Measurements from ENCODE around the gene KRT73. TPM values are rescaled to one million over a fixed set of nuclear protein-coding genes. Genes with fewer than 3 reads are reported as not detected.
A peak's percentile ranks its signal among the peaks of the same experiment; 100 is the strongest.

The KRT73 gene
- total RNA-seq, 6 donors from 2014 or later = 0.15 to 0.55 TPM; not detected in 4

GRCh38 chr12:52584156-52584682 lies 34.1 kb downstream of the KRT73 start:
- H3K36me3 ChIP-seq = no peaks in the 10 kb centered on the region
- no peaks in the 10 kb centered on the region for H3K9me3 ChIP-seq
- no peak overlapping the region for H3K4me3 ChIP-seq
- no peaks in the 10 kb centered on the region for H3K27me3 ChIP-seq
- H3K27ac ChIP-seq = no peak overlapping the region
- TF ChIP-seq CTCF (IDR thresholded peaks at IDR 0.05) (no peak), POLR2AphosphoS5 (IDR thresholded peaks at IDR 0.05) (no peak), EP300 (IDR thresholded peaks at IDR 0.05) (no peak), POLR2A (IDR thresholded peaks at IDR 0.05) (no peak)
- no peaks in the 10 kb centered on the region for H3K4me1 ChIP-seq
- WGBS, 2 donors = 83 to 87% methylated on average over 9 of the region's 9 CpGs
- DNase-seq (no peak), ATAC-seq (ENCODE audit: low FRiP score in 2 of 2) (no peak)

GRCh38 chr12:52582971-52583456 lies 35.3 kb downstream of the KRT73 start:
- 13 to 16% methylated on average over 6 to 7 of the region's 7 CpGs for WGBS, 2 donors
- Histone ChIP-seq H3K9me3 (no peaks in the 10 kb centered on the region), H3K4me1 (no peaks in the 10 kb centered on the region), H3K27ac (no peak overlapping the region), H3K27me3 (no peaks in the 10 kb centered on the region), H3K4me3 (no peak overlapping the region), H3K36me3 (no peaks in the 10 kb centered on the region)
- TF ChIP-seq POLR2A (IDR thresholded peaks at IDR 0.05) (no peak), CTCF (IDR thresholded peaks at IDR 0.05) (peak; percentile 41 to 82 (median 64)), POLR2AphosphoS5 (IDR thresholded peaks at IDR 0.05) (no peak), EP300 (IDR thresholded peaks at IDR 0.05) (no peak)
- ATAC-seq (ENCODE audit: low FRiP score in 2 of 2) = peak; percentile 74 to 77
- DNase-seq = peak; percentile 49 to 51

- 78 to 90% methylated on average over 2 of the region's 2 CpGs for WGBS, 2 donors
- ATAC-seq (ENCODE audit: low FRiP score in 2 of 2) = no peak
- TF ChIP-seq EP300 (IDR thresholded peaks at IDR 0.05) (no peak), POLR2A (IDR thresholded peaks at IDR 0.05) (no peak), CTCF (IDR thresholded peaks at IDR 0.05) (no peak), POLR2AphosphoS5 (IDR thresholded peaks at IDR 0.05) (no peak)
- no peaks in the 10 kb centered on the region for H3K4me1 ChIP-seq
- H3K27ac ChIP-seq = no peak overlapping the region
- no peak overlapping the region for H3K4me3 ChIP-seq
- no peak for DNase-seq
- no peaks in the 10 kb centered on the region for H3K27me3 ChIP-seq
- H3K36me3 ChIP-seq = no peaks in the 10 kb centered on the region
- H3K9me3 ChIP-seq = no peaks in the 10 kb centered on the region
Observed at GRCh38 chr12:52582486-52582885, 35.9 kb downstream of the KRT73 start.

- no peaks in the 10 kb centered on the region for H3K4me1 ChIP-seq
- H3K36me3 ChIP-seq = no peaks in the 10 kb centered on the region
- ATAC-seq (ENCODE audit: low FRiP score in 2 of 2) (no peak), DNase-seq (no peak)
- no peaks in the 10 kb centered on the region for H3K9me3 ChIP-seq
- TF ChIP-seq POLR2AphosphoS5 (IDR thresholded peaks at IDR 0.05) (no peak), CTCF (IDR thresholded peaks at IDR 0.05) (no peak), EP300 (IDR thresholded peaks at IDR 0.05) (no peak), POLR2A (IDR thresholded peaks at IDR 0.05) (no peak)
- H3K27me3 ChIP-seq = no peaks in the 10 kb centered on the region
- no peak overlapping the region for H3K4me3 ChIP-seq
- H3K27ac ChIP-seq = no peak overlapping the region
- 61 to 63% methylated on average over 6 of the region's 6 CpGs for WGBS, 2 donors
Observed at GRCh38 chr12:52581481-52581880, 36.9 kb downstream of the KRT73 start.

- 78 to 86% methylated on average over 3 to 7 of the region's 7 CpGs for WGBS, 2 donors
- Histone ChIP-seq H3K27me3 (no peaks in the 10 kb centered on the region), H3K27ac (no peak overlapping the region), H3K36me3 (no peaks in the 10 kb centered on the region), H3K4me1 (no peaks in the 10 kb centered on the region), H3K9me3 (no peaks in the 10 kb centered on the region), H3K4me3 (no peak overlapping the region)
- TF ChIP-seq CTCF (IDR thresholded peaks at IDR 0.05) = no peak
- no peak for TF ChIP-seq POLR2AphosphoS5 (IDR thresholded peaks at IDR 0.05)
- no peak for TF ChIP-seq POLR2A (IDR thresholded peaks at IDR 0.05)
- TF ChIP-seq EP300 (IDR thresholded peaks at IDR 0.05) = no peak
- ATAC-seq (ENCODE audit: low FRiP score in 2 of 2) (no peak), DNase-seq (no peak)
Observed at GRCh38 chr12:52581066-52581465, 37.3 kb downstream of the KRT73 start.
